Fibroblast of upper back skin (primary cell): ENCODE data around the gene MDH1.
"Not testable (repeated sequence)": the region's sequence is repeated elsewhere in the genome, so short reads cannot be mapped to it uniquely, and the experiment has no call there.

Experiments
- DNase-seq: peaks from one replicate; pipeline ENCODE4 v3.0.0-alpha.2; 2013

MDH1 gene

GRCh38 chr2:63588385-63589147 lies at the start of gene MDH1, which contains the start of gene WDPCP:
Gene MDH1, plus strand, starts transcription at chr2:63588963. Its CDS starts 81 bp downstream, at chr2:63589044.
Gene WDPCP, minus strand, starts transcription at chr2:63588477. Its CDS starts 206 bp downstream, at chr2:63588271.
- DNase-seq, result peak; percentile 99

GRCh38 chr2:63539416-63540162 lies 49.2 kb upstream of the MDH1 start:
- DNase-seq, result no peak

- no peak for DNase-seq
Measured at GRCh38 chr2:63544017-63544627, 44.6 kb upstream of the MDH1 start.

- no peak for DNase-seq
Measured at GRCh38 chr2:63545023-63545422, 43.7 kb upstream of the MDH1 start.

- peak; percentile 37 for DNase-seq
Measured at GRCh38 chr2:63553049-63553448, 35.7 kb upstream of the MDH1 start.

GRCh38 chr2:63555299-63555698 lies 33.5 kb upstream of the MDH1 start:
- no peak for DNase-seq

- DNase-seq, result no peak
Measured at GRCh38 chr2:63555931-63556330, 32.8 kb upstream of the MDH1 start.

- DNase-seq, result not testable (repeated sequence)
Measured at GRCh38 chr2:63557819-63558218, 30.9 kb upstream of the MDH1 start.

- DNase-seq, result not testable (repeated sequence)
Measured at GRCh38 chr2:63558922-63559321, 29.8 kb upstream of the MDH1 start.

- DNase-seq, result no peak
Measured at GRCh38 chr2:63562751-63563150, 26.0 kb upstream of the MDH1 start.

GRCh38 chr2:63569740-63570139 lies 19.0 kb upstream of the MDH1 start:
- no peak for DNase-seq

GRCh38 chr2:63571291-63571690 lies 17.5 kb upstream of the MDH1 start:
- DNase-seq, result peak; percentile 1

- no peak for DNase-seq
Measured at GRCh38 chr2:63572001-63572400, 16.8 kb upstream of the MDH1 start.

- not testable (repeated sequence) for DNase-seq
Measured at GRCh38 chr2:63573026-63573425, 15.7 kb upstream of the MDH1 start.

GRCh38 chr2:63573726-63574345 lies 14.9 kb upstream of the MDH1 start:
- DNase-seq, result not testable (repeated sequence)

- no peak for DNase-seq
Measured at GRCh38 chr2:63576546-63576945, 12.2 kb upstream of the MDH1 start.

GRCh38 chr2:63578767-63579166 lies 10.0 kb upstream of the MDH1 start:
- no peak for DNase-seq

- no peak for DNase-seq
Measured at GRCh38 chr2:63580651-63581297, 8.0 kb upstream of the MDH1 start.

GRCh38 chr2:63581298-63581961 lies 7.3 kb upstream of the MDH1 start:
- DNase-seq, result peak; percentile 13

- DNase-seq, result no peak
Measured at GRCh38 chr2:63582873-63583272, 5.9 kb upstream of the MDH1 start.

- peak; percentile 2 for DNase-seq
Measured at GRCh38 chr2:63587814-63588384, 864 bp upstream of the MDH1 start.
